NT2/D1 (cell line): Measurements from ENCODE around the gene SIL1.

Experiments used
- DNase-seq: peaks from one replicate; pipeline ENCODE4 v3.0.0-alpha.2; 2011; ENCODE audit warnings: low read depth, low spot score
- H3K27me3 ChIP-seq: 2 replicates; pipeline ENCODE4 v1.6.0; 2011; ENCODE audit warnings: mild to moderate bottlenecking; ENCODE audit not compliant: insufficient read length, insufficient read depth
- H3K36me3 ChIP-seq: 2 replicates; pipeline ENCODE4 v1.6.1; 2011; ENCODE audit warnings: mild to moderate bottlenecking, low read length, mixed read lengths; ENCODE audit not compliant: insufficient read depth, insufficient read length
- H3K4me1 ChIP-seq: 2 replicates; pipeline ENCODE4 v1.5.1; 2011; ENCODE audit not compliant: insufficient read depth, insufficient read length
- H3K4me3 ChIP-seq: 2 replicates; pipeline ENCODE4 v1.5.1; 2011; ENCODE audit warnings: low read depth; ENCODE audit not compliant: insufficient read length
- H3K9ac ChIP-seq: 2 replicates; pipeline ENCODE4 v1.6.0; 2011; ENCODE audit warnings: low read depth; ENCODE audit not compliant: insufficient read length
- H3K9me3 ChIP-seq: 2 replicates; pipeline ENCODE4 v1.5.1; 2011; ENCODE audit warnings: mild to moderate bottlenecking, low read length; ENCODE audit not compliant: insufficient read depth
- SUZ12 ChIP-seq: IDR thresholded peaks from 2 replicates; pipeline ENCODE4 v1.6.1; 2011; ENCODE audit not compliant: insufficient read length, insufficient read depth; ENCODE audit errors: extremely low read depth
- YY1 ChIP-seq: IDR thresholded peaks from 2 replicates; pipeline ENCODE4 v1.6.1; 2011; ENCODE audit not compliant: insufficient read length, insufficient read depth
- ZNF274 ChIP-seq: IDR thresholded peaks from 2 replicates; pipeline ENCODE4 v1.6.1; 2011; ENCODE audit warnings: mild to moderate bottlenecking, low read depth, low read length

SIL1 gene

DNA sequence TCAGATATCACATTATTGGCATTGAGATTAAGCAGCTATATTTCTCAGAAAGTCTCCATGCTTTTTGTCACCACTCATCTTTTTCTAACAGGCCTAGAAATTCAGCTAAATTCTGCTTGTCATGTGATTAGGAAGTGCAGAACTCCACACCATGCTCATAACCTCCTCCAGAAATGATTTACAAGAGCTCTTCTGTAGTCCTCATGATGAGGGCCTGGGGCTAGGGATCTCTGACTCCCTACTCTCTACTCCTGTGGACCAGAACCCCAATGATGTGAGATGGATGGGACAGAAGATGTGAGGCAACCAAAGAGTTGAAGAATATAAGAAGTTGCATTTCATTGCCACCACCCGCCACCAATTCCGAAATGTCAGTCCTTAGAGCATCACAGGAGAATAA, 16.5 kb upstream of the SIL1 start:
- Histone ChIP-seq H3K27me3 (no peaks in the 10 kb centered on the region), H3K4me1 (no peaks in the 10 kb centered on the region), H3K9ac (no peak overlapping the region), H3K36me3 (no peaks in the 10 kb centered on the region), H3K4me3 (no peak overlapping the region), H3K9me3 (no peaks in the 10 kb centered on the region)
- DNase-seq = no peak
- no peak for TF ChIP-seq SUZ12
- no peak for TF ChIP-seq YY1
- no peak for TF ChIP-seq ZNF274

DNA sequence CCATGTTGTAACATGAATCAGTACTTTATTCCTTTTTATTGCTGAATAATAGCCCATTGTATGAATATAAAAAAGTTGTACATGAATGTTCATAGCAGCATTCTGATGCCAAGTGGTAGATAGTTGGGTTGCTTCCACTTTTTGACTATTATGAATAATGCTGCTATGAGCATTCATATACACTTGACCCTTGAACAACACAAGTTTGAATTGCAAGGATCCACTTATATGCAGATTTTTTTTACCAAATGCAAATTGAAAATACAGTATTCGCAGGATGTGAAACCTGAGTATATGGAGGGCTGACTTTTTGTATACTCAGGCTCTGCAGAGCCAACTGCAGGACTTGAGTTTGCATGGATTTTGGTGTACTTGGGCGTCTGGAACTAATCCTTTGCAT, 14.7 kb upstream of the SIL1 start:
- TF ChIP-seq YY1 (no peak), SUZ12 (no peak)
- Histone ChIP-seq H3K4me3 (no peak overlapping the region), H3K36me3 (no peaks in the 10 kb centered on the region), H3K9ac (no peak overlapping the region), H3K9me3 (no peaks in the 10 kb centered on the region), H3K4me1 (no peaks in the 10 kb centered on the region), H3K27me3 (no peaks in the 10 kb centered on the region)
- no peak for DNase-seq

DNA sequence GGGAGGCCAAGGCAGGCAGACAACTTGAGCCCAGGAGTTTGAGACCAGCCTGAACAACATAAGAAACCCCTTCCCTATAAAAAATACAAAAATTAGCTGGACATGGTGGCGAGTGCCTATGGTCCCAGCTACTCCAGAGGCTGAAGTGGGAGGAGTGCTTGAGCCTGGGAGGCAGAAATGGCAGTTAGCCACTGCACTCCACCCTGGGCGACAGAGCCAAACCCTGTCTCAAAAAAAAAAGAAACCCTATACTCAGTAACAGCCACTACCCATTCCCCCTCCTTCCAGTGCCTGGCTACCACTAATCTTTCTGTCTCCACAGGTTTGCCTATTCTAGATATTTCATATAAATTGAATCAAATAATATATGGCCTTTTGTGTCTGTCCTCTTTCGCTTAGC, 14.3 kb upstream of the SIL1 start:
- Histone ChIP-seq H3K27me3 (no peaks in the 10 kb centered on the region), H3K36me3 (no peaks in the 10 kb centered on the region), H3K4me3 (no peak overlapping the region), H3K4me1 (no peaks in the 10 kb centered on the region), H3K9ac (no peak overlapping the region), H3K9me3 (no peaks in the 10 kb centered on the region)
- TF ChIP-seq ZNF274 = no peak
- no peak for TF ChIP-seq YY1
- no peak for TF ChIP-seq SUZ12
- no peak for DNase-seq

DNA sequence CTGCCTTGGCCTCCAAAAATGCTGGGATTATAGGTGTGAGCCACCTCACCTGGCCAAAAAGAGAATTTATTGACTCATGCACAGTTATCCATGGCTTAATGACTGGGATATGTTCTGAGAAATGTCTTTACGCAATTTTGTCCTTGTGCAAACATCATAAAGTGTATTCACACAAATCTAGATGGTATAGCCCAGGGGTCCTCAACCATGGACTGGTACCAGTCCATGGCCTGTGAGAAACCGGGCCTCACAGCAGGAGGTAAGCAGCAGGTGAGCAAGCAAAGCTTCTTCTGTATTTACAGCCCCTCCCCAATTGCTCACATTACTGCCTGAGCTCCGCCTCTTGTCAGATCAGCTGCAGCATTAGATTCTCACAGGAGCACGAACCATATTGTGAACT, 12.4 kb upstream of the SIL1 start:
- TF ChIP-seq ZNF274 (no peak), SUZ12 (no peak), YY1 (no peak)
- H3K27me3 ChIP-seq = no peaks in the 10 kb centered on the region
- no peak overlapping the region for H3K4me3 ChIP-seq
- H3K4me1 ChIP-seq = no peaks in the 10 kb centered on the region
- no peaks in the 10 kb centered on the region for H3K9me3 ChIP-seq
- H3K36me3 ChIP-seq = no peaks in the 10 kb centered on the region
- no peak for DNase-seq
- H3K9ac ChIP-seq = no peak overlapping the region

DNA sequence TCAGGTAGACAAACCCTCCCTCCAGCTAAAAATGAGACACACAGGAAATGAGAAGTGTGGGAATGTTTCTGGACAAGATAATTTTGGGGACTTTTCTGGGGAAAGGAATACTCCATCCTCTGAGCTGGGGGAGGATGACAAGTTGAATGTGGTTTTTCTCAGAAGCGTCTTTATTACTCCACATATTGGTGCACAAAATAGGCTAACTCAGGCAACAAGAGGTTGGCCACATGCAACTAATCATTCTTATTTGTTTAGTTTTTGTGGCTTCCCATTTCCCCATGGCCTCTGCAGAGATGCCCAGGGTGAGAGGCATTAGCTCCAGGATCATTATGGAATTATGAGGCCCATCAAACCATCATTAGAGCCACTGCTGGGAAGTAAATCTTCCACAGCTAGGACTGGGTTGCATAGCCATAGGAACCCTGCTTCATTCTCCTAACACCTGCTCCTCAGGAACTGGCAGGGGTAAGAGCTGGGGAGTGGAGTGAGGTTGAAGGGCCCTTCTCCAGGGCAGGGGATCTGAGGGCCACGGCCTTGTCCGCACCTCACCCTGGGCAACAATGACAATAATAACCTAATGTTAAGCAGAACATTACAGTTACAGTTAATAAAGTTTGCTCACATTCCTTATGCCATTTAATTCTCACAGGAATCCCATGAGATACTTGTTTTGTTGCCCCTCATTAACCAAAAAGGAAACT, 9.3 kb upstream of the SIL1 start:
- Histone ChIP-seq H3K36me3 (no peaks in the 10 kb centered on the region), H3K27me3 (no peaks in the 10 kb centered on the region), H3K9me3 (no peaks in the 10 kb centered on the region), H3K9ac (no peak overlapping the region), H3K4me1 (peaks cover 2% of the 10 kb centered on the region), H3K4me3 (no peak overlapping the region)
- DNase-seq = no peak
- TF ChIP-seq ZNF274 (no peak), YY1 (no peak), SUZ12 (no peak)

DNA sequence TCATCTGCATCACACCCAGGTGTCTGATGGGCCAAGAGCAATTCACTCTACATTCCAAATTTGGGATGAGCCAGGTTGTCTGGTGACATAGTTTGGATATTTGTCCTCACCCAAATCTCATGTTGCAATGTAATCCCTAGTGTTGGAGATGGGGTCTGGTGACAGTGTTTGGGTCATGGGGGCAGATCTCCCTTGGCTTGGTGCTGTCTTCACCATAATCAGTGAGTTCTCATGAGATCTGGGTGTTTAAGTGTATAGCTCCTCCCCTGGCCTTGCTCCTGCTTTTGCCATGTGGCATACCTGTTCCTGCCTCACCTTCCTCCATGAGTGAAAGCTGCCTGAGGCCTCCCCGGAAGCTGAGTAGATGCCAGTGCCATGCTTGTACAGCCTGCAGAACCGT, 7.4 kb upstream of the SIL1 start:
- Histone ChIP-seq H3K9ac (no peak overlapping the region), H3K9me3 (no peaks in the 10 kb centered on the region), H3K4me1 (peaks cover 2% of the 10 kb centered on the region), H3K27me3 (no peaks in the 10 kb centered on the region), H3K4me3 (no peak overlapping the region), H3K36me3 (no peaks in the 10 kb centered on the region)
- TF ChIP-seq SUZ12 (no peak), ZNF274 (no peak), YY1 (no peak)
- no peak for DNase-seq

DNA sequence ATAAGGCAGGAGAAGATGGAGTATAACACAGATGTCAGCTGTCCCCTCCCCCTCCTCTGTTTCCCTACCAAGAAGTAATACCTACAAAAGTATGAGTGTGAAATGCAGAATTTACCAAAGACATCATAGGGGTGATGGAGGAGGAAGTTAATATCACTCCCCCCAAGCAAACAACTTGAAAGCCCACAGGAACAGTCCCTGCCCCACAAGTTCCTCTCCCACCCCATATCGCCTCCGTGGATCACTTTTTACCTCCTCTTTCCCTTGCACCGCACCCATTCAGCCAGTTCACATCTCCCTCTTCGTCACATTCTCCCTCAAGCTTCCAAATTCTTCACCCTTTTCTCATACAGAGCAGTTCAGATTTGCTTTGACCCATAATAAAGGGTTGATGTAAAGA, 7.0 kb upstream of the SIL1 start:
- no peak for DNase-seq
- H3K4me1 ChIP-seq = peaks cover 2% of the 10 kb centered on the region
- no peak for TF ChIP-seq YY1
- no peak for TF ChIP-seq SUZ12
- no peak for TF ChIP-seq ZNF274

DNA sequence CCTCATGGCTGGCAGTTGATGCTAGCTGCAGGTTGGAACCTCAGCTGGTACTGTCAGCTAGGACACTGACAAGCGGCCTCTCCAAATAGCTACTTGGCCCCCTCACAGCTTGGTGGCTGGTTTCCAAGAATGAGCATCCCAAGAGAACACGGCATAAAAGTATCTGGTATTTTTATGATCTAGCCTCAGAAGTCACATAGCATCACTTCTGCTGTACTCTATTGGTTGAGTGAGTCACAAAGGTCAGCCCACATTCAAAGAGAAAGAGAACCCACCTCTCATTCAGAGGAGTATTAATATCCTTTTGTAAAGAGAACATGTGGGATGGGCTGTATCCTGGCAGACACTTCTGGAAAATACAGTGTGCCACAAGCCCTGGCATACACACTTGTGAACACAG, 6.0 kb upstream of the SIL1 start:
- no peak overlapping the region for H3K4me3 ChIP-seq
- TF ChIP-seq SUZ12 (no peak), YY1 (no peak), ZNF274 (no peak)
- no peaks in the 10 kb centered on the region for H3K9me3 ChIP-seq
- no peaks in the 10 kb centered on the region for H3K27me3 ChIP-seq
- no peak for DNase-seq
- no peaks in the 10 kb centered on the region for H3K36me3 ChIP-seq
- no peak overlapping the region for H3K9ac ChIP-seq
- peaks cover 2% of the 10 kb centered on the region for H3K4me1 ChIP-seq

More for the DNA sequence above, 7.0 kb upstream of the SIL1 start:
- no peak overlapping the region for H3K9ac ChIP-seq
- no peaks in the 10 kb centered on the region for H3K36me3 ChIP-seq
- no peaks in the 10 kb centered on the region for H3K27me3 ChIP-seq
- H3K9me3 ChIP-seq = no peaks in the 10 kb centered on the region
- H3K4me3 ChIP-seq = no peak overlapping the region
